Kidney (tissue), 14 donors: ENCODE results near the gene STAT1. TPM values are rescaled to one million over a fixed set of nuclear protein-coding genes. Genes with fewer than 3 reads are reported as not detected.

ENCODE experiments used
- DNase-seq, 5 donors: peaks; one replicate each; pipeline ENCODE4 v3.0.0-alpha.2; 2013 to 2020
- FAIRE-seq: peaks from 2 replicates; lab custom pipeline; 2012; peaks lifted over from hg19 to GRCh38; lab: Jason Lieb, UNC
- H3K27ac ChIP-seq, 2 donors: one replicate each; pipeline ENCODE4 v1.7.0; 2013; ENCODE audit warnings: low read depth in 2 of 2, low read length in 2 of 2, inconsistent platforms in 1 of 2
- H3K27me3 ChIP-seq: one replicate; pipeline ENCODE4 v1.7.1; 2013; ENCODE audit warnings: low read length, inconsistent platforms; ENCODE audit not compliant: control insufficient read depth, insufficient read depth
- H3K36me3 ChIP-seq, 3 donors: one replicate each; pipeline versions ENCODE4 v1.7.0 to v1.7.1; 2013; ENCODE audit warnings: low read length in 3 of 3, control low read depth in 1 of 3, inconsistent platforms in 1 of 3; ENCODE audit not compliant: insufficient read depth in 3 of 3, control insufficient read depth in 2 of 3
- H3K4me1 ChIP-seq, 3 donors: one replicate each; pipeline versions ENCODE4 v1.7.0 to v1.7.1; 2013; ENCODE audit warnings: low read length in 3 of 3, inconsistent platforms in 1 of 3, low read depth in 1 of 3; ENCODE audit not compliant: control insufficient read depth in 2 of 3, insufficient read depth in 2 of 3
- H3K4me3 ChIP-seq, 3 donors: one replicate each; pipeline versions ENCODE4 v1.7.0 to v1.8.1; 2013; ENCODE audit warnings: low read length in 3 of 3, control low read depth in 1 of 3, inconsistent platforms in 1 of 3
- H3K9ac ChIP-seq, 3 donors: one replicate each; pipeline versions ENCODE4 v1.7.0 to v1.7.1; 2013; ENCODE audit warnings: low read length in 3 of 3, control low read depth in 1 of 3, inconsistent platforms in 1 of 3
- H3K9me3 ChIP-seq, 3 donors: one replicate each; pipeline versions ENCODE4 v1.7.0 to v1.7.1; 2013; ENCODE audit warnings: low read length in 3 of 3, control low read depth in 1 of 3, inconsistent platforms in 1 of 3; ENCODE audit not compliant: control insufficient read depth in 2 of 3, insufficient read depth in 1 of 3
- intact Hi-C: fragments of 100-400 bp; cut with DNase I; formaldehyde crosslinking; loops from one replicate; pipeline ENCODE4 v1.11.1; 2022
- polyA plus RNA-seq: library from polyadenylated mRNA; stranded (reverse); fragments of 350-450 nt; fragmentation: Illumina TruSeq; extraction: RNeasy Lipid Tissue Mini Kit (QIAGEN cat#74804); gene quantifications from one replicate; pipeline ENCODE4 v1.2.3, GENCODE V29; 2014; ENCODE audit warnings: low read depth, low replicate concordance; ENCODE audit not compliant: insufficient read depth
- total RNA-seq: library from RNA; stranded (reverse); fragmentation: NEBNext Ultra II Directional; extraction: Animal tissue kit (Norgen Biotek cat#: 25700); gene quantifications from one replicate; pipeline ENCODE4 v1.2.1, GENCODE V29; 2021
- TF ChIP-seq, protein P1 (sequence below): IDR thresholded peaks from 3 replicates; pipeline ENCODE4 v1.5.1; 2012; ENCODE audit warnings: mild to moderate bottlenecking, moderate library complexity, borderline replicate concordance; ENCODE audit not compliant: insufficient read depth; ENCODE audit errors: extremely low read depth
- donor health status: control.
- donor health status: control.
- donor health status: control.
- donor health status: control.
- donor health status: control.
- donor health status: DM: yes; HTN: yes; CAD: no.
- donor health status: Normal renal cell carcinoma (clear cell type).

The STAT1 gene
- total and polyA plus RNA-seq, 2 donors from 2014 or later = 37.5 to 121 TPM

DNA sequence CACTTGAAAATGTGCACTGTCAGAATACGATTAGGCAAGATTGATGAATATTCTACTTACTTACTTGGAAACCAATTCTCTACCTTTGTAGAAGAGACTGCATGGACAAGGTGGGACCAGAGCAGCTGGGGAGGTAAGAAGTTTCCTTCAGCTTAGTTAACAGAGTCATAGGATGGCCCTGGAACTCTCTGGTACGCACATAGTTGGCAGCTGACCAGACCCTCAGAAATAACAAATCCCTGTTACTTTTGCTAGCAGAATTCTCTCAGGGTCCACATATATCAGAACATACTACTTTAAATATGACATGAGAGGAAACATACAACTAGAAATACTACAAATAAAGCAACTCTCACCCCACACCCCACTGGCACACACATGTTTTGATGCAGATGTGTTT lies 24.8 kb upstream of the STAT1 start:
- H3K27me3 ChIP-seq = no peaks in the 10 kb centered on the region
- H3K27ac ChIP-seq = no peak overlapping the region
- FAIRE-seq (no peak), DNase-seq (no peak)
- peaks cover 0 to 2% (median 0%) of the 10 kb centered on the region in 3 donors for H3K4me1 ChIP-seq
- no peaks in the 10 kb centered on the region for H3K9me3 ChIP-seq
- no peak overlapping the region for H3K9ac ChIP-seq
- H3K36me3 ChIP-seq = peaks cover 0 to 2% (median 0%) of the 10 kb centered on the region in 3 donors
- intact Hi-C loops = no loop called here
- TF ChIP-seq, protein P1, sequence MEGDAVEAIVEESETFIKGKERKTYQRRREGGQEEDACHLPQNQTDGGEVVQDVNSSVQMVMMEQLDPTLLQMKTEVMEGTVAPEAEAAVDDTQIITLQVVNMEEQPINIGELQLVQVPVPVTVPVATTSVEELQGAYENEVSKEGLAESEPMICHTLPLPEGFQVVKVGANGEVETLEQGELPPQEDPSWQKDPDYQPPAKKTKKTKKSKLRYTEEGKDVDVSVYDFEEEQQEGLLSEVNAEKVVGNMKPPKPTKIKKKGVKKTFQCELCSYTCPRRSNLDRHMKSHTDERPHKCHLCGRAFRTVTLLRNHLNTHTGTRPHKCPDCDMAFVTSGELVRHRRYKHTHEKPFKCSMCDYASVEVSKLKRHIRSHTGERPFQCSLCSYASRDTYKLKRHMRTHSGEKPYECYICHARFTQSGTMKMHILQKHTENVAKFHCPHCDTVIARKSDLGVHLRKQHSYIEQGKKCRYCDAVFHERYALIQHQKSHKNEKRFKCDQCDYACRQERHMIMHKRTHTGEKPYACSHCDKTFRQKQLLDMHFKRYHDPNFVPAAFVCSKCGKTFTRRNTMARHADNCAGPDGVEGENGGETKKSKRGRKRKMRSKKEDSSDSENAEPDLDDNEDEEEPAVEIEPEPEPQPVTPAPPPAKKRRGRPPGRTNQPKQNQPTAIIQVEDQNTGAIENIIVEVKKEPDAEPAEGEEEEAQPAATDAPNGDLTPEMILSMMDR = no peak
- H3K4me3 ChIP-seq = no peak overlapping the region

- Histone ChIP-seq H3K9ac (no peak overlapping the region), H3K4me1 (peaks cover 0 to 2% (median 0%) of the 10 kb centered on the region in 3 donors), H3K4me3 (no peak overlapping the region), H3K9me3 (no peaks in the 10 kb centered on the region), H3K27ac (no peak overlapping the region), H3K36me3 (peaks cover 0 to 2% (median 0%) of the 10 kb centered on the region in 3 donors), H3K27me3 (no peaks in the 10 kb centered on the region)
- no peak for FAIRE-seq
- DNase-seq = no peak
- TF ChIP-seq, protein P1 = no peak
- intact Hi-C loops = no loop called here
These were observed 24.3 kb upstream of the STAT1 start for GRCh38 chr2:191038241-191038725.

DNA sequence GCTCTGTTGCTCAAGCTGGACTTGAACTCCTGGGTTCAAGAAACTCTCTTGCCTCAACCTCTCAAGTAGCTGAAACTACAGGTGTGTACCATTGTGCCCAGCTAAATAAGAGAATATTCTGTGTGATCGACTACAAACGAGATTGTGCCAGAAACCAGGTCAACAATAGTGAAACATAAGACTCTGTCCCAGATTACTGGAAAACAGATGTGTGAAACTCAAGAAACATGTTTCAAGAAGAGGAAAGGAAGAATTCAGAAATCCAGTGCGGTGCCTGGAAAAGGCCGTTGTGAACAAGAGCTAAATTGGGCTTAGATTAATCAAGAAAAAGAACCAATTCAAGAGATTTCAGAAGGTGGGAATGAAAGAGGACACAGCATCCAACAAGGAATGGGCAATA lies 23.4 kb upstream of the STAT1 start:
- FAIRE-seq (no peak), DNase-seq (no peak)
- H3K27ac ChIP-seq = no peak overlapping the region
- TF ChIP-seq, protein P1 = no peak
- H3K4me1 ChIP-seq = peaks cover 0 to 2% (median 0%) of the 10 kb centered on the region in 3 donors
- no peaks in the 10 kb centered on the region for H3K9me3 ChIP-seq
- no peak overlapping the region for H3K9ac ChIP-seq
- intact Hi-C loops = no loop called here
- peaks cover 0 to 2% (median 0%) of the 10 kb centered on the region in 3 donors for H3K36me3 ChIP-seq
- H3K4me3 ChIP-seq = no peak overlapping the region
- no peaks in the 10 kb centered on the region for H3K27me3 ChIP-seq

DNA sequence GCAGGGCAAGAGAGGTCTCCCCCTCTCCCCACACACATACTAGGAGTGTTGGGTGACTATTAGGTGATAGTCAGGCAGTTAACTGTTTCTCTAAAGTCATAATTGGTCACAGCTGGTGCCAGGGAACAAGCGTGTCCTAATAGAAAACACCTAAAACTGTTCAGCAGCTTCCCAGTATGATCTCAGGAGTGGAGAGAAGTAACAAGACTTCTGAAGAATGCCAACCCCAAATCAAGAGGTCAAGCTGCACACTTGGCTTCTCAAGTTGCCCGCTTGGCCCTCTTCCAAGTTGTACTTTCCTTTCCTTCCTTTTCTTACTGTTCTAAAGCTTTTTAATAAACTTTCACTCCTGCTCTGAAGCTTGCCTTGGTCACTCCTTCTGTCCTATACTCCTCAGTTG lies 22.4 kb upstream of the STAT1 start:
- FAIRE-seq = no peak
- Histone ChIP-seq H3K4me3 (no peak overlapping the region), H3K4me1 (peaks cover 0 to 2% (median 0%) of the 10 kb centered on the region in 3 donors), H3K9me3 (no peaks in the 10 kb centered on the region), H3K36me3 (peaks cover 0 to 2% (median 0%) of the 10 kb centered on the region in 3 donors), H3K27ac (no peak overlapping the region), H3K9ac (no peak overlapping the region), H3K27me3 (no peaks in the 10 kb centered on the region)
- TF ChIP-seq, protein P1 = no peak
- intact Hi-C loops = no loop called here
- DNase-seq = peak in 1 of 5 donors; percentile 43
